ENCODE measurements around the gene COL17A1. TPM values are rescaled to one million over a fixed set of nuclear protein-coding genes. Genes with fewer than 3 reads are reported as not detected.

The COL17A1 gene
- total RNA-seq, 1 donor from 2014 or later, result 130 TPM

- no peak for DNase-seq
These were observed 53.4 kb downstream of the COL17A1 start for GRCh38 chr10:104032144-104032775.

GRCh38 chr10:104031631-104032030, 54.0 kb downstream of the COL17A1 start:
- no peak for DNase-seq

GRCh38 chr10:104029521-104029860, 56.2 kb downstream of the COL17A1 start:
- DNase-seq, result peak; percentile 53

GRCh38 chr10:104028823-104029520, 56.7 kb downstream of the COL17A1 start:
- no peak for DNase-seq

- DNase-seq, result peak; percentile 38
These were observed 57.5 kb downstream of the COL17A1 start for GRCh38 chr10:104028146-104028545.

- DNase-seq, result no peak
These were observed 58.9 kb downstream of the COL17A1 start for GRCh38 chr10:104026762-104027161.

- no peak for DNase-seq
These were observed 60.2 kb downstream of the COL17A1 start for GRCh38 chr10:104025524-104025923.

GRCh38 chr10:104022026-104022425, 63.7 kb downstream of the COL17A1 start:
- DNase-seq, result no peak

- DNase-seq, result no peak
These were observed 64.4 kb downstream of the COL17A1 start for GRCh38 chr10:104021246-104021645.

- DNase-seq, result no peak
These were observed 65.7 kb downstream of the COL17A1 start for GRCh38 chr10:104020020-104020419.

GRCh38 chr10:104018471-104018870, 67.2 kb downstream of the COL17A1 start:
- DNase-seq, result no peak

GRCh38 chr10:104016661-104017060, 69.0 kb downstream of the COL17A1 start:
- peak; percentile 8 for DNase-seq

GRCh38 chr10:104014176-104014575, 71.5 kb downstream of the COL17A1 start:
- DNase-seq, result no peak

- DNase-seq, result no peak
These were observed 72.2 kb downstream of the COL17A1 start for GRCh38 chr10:104013489-104013888.

GRCh38 chr10:104011904-104012303, 73.8 kb downstream of the COL17A1 start:
- no peak for DNase-seq

GRCh38 chr10:104005172-104005863, 80.4 kb downstream of the COL17A1 start:
- DNase-seq, result no peak

GRCh38 chr10:104002911-104003310, 82.8 kb downstream of the COL17A1 start:
- no peak for DNase-seq

GRCh38 chr10:103998805-103999204, 86.9 kb downstream of the COL17A1 start:
- DNase-seq, result no peak

GRCh38 chr10:103995134-103995533, 90.5 kb downstream of the COL17A1 start:
- DNase-seq, result no peak

GRCh38 chr10:103991393-103992128, 94.1 kb downstream of the COL17A1 start:
- no peak for DNase-seq

GRCh38 chr10:103990531-103990930, 95.1 kb downstream of the COL17A1 start:
- DNase-seq, result no peak

GRCh38 chr10:103990121-103990520, 95.6 kb downstream of the COL17A1 start:
- DNase-seq, result no peak

GRCh38 chr10:103986360-103986759, 99.3 kb downstream of the COL17A1 start:
- DNase-seq, result no peak

Measured in tongue (tissue), 2 donors.